Mucosa of stomach (tissue), 1 donor: ENCODE results near the gene CHKB.
"Not testable (repeated sequence)": the region's sequence is repeated elsewhere in the genome, so short reads cannot be mapped to it uniquely, and the experiment has no call there.

Source experiments
- H3K27me3 ChIP-seq: one replicate; pipeline ENCODE4 v1.7.0; 2013; ENCODE audit warnings: mild to moderate bottlenecking, low read length; ENCODE audit not compliant: control insufficient read depth, insufficient read depth
- H3K36me3 ChIP-seq: one replicate; pipeline ENCODE4 v1.7.0; 2013; ENCODE audit warnings: low read length; ENCODE audit not compliant: control insufficient read depth, insufficient read depth
- H3K4me1 ChIP-seq: one replicate; pipeline ENCODE4 v1.7.0; 2013; ENCODE audit warnings: mild to moderate bottlenecking, low read length; ENCODE audit not compliant: control insufficient read depth, insufficient read depth
- H3K4me3 ChIP-seq: one replicate; pipeline ENCODE4 v1.7.0; 2013; ENCODE audit warnings: low read length
- H3K9ac ChIP-seq: one replicate; pipeline ENCODE4 v1.7.0; 2013; ENCODE audit warnings: mild to moderate bottlenecking, low read length, moderate library complexity
- H3K9me3 ChIP-seq: one replicate; pipeline ENCODE4 v1.7.0; 2013; ENCODE audit warnings: mild to moderate bottlenecking, low read length, moderate library complexity; ENCODE audit not compliant: control insufficient read depth
- donor health status: Pancreatic carcinoma.

CHKB gene

GRCh38 chr22:50608996-50609395 lies 26.3 kb upstream of the CHKB start:
- H3K27me3 ChIP-seq = peaks cover 19% of the 10 kb centered on the region

GRCh38 chr22:50608058-50608840 lies 25.6 kb upstream of the CHKB start:
- H3K36me3 ChIP-seq, H3K4me1 ChIP-seq, H3K9me3 ChIP-seq, H3K9ac ChIP-seq, H3K4me3 ChIP-seq: not testable (repeated sequence)
- peaks cover 27% of the 10 kb centered on the region for H3K27me3 ChIP-seq

More at GRCh38 chr22:50608996-50609395, 26.3 kb upstream of the CHKB start:
- no peaks in the 10 kb centered on the region for H3K9me3 ChIP-seq
- no peak overlapping the region for H3K4me3 ChIP-seq
- no peaks in the 10 kb centered on the region for H3K36me3 ChIP-seq
- peaks cover 15% of the 10 kb centered on the region for H3K4me1 ChIP-seq
- H3K9ac ChIP-seq = no peak overlapping the region

GRCh38 chr22:50607659-50608020 lies 25.0 kb upstream of the CHKB start:
- H3K9me3 ChIP-seq = no peaks in the 10 kb centered on the region
- no peaks in the 10 kb centered on the region for H3K36me3 ChIP-seq
- no peak overlapping the region for H3K4me3 ChIP-seq
- H3K4me1 ChIP-seq = peaks cover 4% of the 10 kb centered on the region
- peaks cover 33% of the 10 kb centered on the region for H3K27me3 ChIP-seq
- no peak overlapping the region for H3K9ac ChIP-seq

GRCh38 chr22:50606946-50607658 lies 24.5 kb upstream of the CHKB start:
- Histone ChIP-seq H3K36me3 (no peaks in the 10 kb centered on the region), H3K27me3 (peaks cover 38% of the 10 kb centered on the region), H3K4me1 (no peaks in the 10 kb centered on the region), H3K9ac (no peak overlapping the region), H3K4me3 (no peak overlapping the region), H3K9me3 (no peaks in the 10 kb centered on the region)

- Histone ChIP-seq H3K4me3 (no peak overlapping the region), H3K27me3 (peaks cover 44% of the 10 kb centered on the region), H3K4me1 (no peaks in the 10 kb centered on the region)
These were observed 23.7 kb upstream of the CHKB start for GRCh38 chr22:50606165-50606945.

GRCh38 chr22:50605613-50606074 lies 23.0 kb upstream of the CHKB start:
- no peak overlapping the region for H3K4me3 ChIP-seq
- H3K36me3 ChIP-seq = no peaks in the 10 kb centered on the region
- peaks cover 48% of the 10 kb centered on the region for H3K27me3 ChIP-seq
- H3K9me3 ChIP-seq = no peaks in the 10 kb centered on the region
- no peaks in the 10 kb centered on the region for H3K4me1 ChIP-seq
- no peak overlapping the region for H3K9ac ChIP-seq

More at GRCh38 chr22:50606165-50606945, 23.7 kb upstream of the CHKB start:
- Histone ChIP-seq H3K36me3 (no peaks in the 10 kb centered on the region), H3K9ac (no peak overlapping the region), H3K9me3 (no peaks in the 10 kb centered on the region)

- Histone ChIP-seq H3K9me3 (no peaks in the 10 kb centered on the region), H3K4me3 (no peak overlapping the region), H3K36me3 (no peaks in the 10 kb centered on the region), H3K9ac (no peak overlapping the region), H3K4me1 (no peaks in the 10 kb centered on the region), H3K27me3 (peaks cover 47% of the 10 kb centered on the region)
These were observed 22.5 kb upstream of the CHKB start for GRCh38 chr22:50605002-50605612.

GRCh38 chr22:50604256-50605001 lies 21.8 kb upstream of the CHKB start:
- Histone ChIP-seq H3K9me3 (no peaks in the 10 kb centered on the region), H3K36me3 (no peaks in the 10 kb centered on the region), H3K9ac (no peak overlapping the region), H3K27me3 (peaks cover 49% of the 10 kb centered on the region), H3K4me3 (no peak overlapping the region), H3K4me1 (peaks cover 3% of the 10 kb centered on the region)

- Histone ChIP-seq H3K4me3 (no peak overlapping the region), H3K4me1 (peaks cover 3% of the 10 kb centered on the region), H3K9me3 (no peaks in the 10 kb centered on the region), H3K27me3 (peaks cover 49% of the 10 kb centered on the region), H3K9ac (no peak overlapping the region), H3K36me3 (no peaks in the 10 kb centered on the region)
These were observed 21.0 kb upstream of the CHKB start for GRCh38 chr22:50603511-50604255.

- Histone ChIP-seq H3K36me3 (no peaks in the 10 kb centered on the region), H3K4me3 (no peak overlapping the region), H3K9me3 (no peaks in the 10 kb centered on the region), H3K27me3 (peaks cover 49% of the 10 kb centered on the region), H3K9ac (no peak overlapping the region), H3K4me1 (peaks cover 3% of the 10 kb centered on the region)
These were observed 19.7 kb upstream of the CHKB start for GRCh38 chr22:50602338-50602700.
